ENCODE measurements around the gene CD96. TPM values are rescaled to one million over a fixed set of nuclear protein-coding genes. Genes with fewer than 3 reads are reported as not detected.

The CD96 gene
- total RNA-seq, 3 donors from 2014 or later = 4.1 to 6.6 (median 5.4) TPM

- Histone ChIP-seq H3K4me3 (no peak overlapping the region), H3K4me1 (ENCODE audit: low read depth) (no peaks in the 10 kb centered on the region), H3K9me3 (no peaks in the 10 kb centered on the region), H3K36me3 (ENCODE audit: low read depth) (no peaks in the 10 kb centered on the region)
- no peak for ATAC-seq
- TF ChIP-seq CTCF (IDR thresholded peaks at IDR 0.05) = no peak
- no peak for DNase-seq
- intact Hi-C loops (cut with DNase I, micrococcal nuclease) = no loop called here
Observed at GRCh38 chr3:111598552-111598951, 56.6 kb downstream of the CD96 start.

DNA sequence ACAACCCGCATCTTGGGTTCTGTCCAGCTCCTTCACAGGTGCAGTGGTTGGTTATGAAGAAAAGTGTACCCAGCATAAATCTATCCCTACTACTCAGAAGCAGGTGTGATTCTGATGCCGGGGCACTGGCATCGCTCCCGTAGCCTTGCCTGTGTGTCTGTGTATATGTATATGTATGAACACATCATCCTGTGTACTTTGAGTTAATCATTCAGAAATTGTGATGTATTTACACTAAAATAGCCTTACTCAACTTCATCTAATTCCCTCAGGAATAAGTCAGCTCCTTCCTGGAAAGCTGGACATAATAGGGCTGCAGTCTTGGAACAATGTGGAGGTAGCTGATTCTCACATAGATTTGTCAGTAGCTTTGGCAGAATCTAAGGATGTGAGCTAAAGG is 59.8 kb downstream of the CD96 start:
- no peak for DNase-seq
- Histone ChIP-seq H3K4me1 (ENCODE audit: low read depth) (no peaks in the 10 kb centered on the region), H3K4me3 (no peak overlapping the region), H3K9me3 (no peaks in the 10 kb centered on the region), H3K36me3 (ENCODE audit: low read depth) (no peaks in the 10 kb centered on the region)
- intact Hi-C loops (cut with DNase I, micrococcal nuclease) = no loop called here
- no peak for ATAC-seq
- TF ChIP-seq CTCF (IDR thresholded peaks at IDR 0.05) = no peak

GRCh38 chr3:111603679-111604078 is 61.7 kb downstream of the CD96 start:
- no peak for TF ChIP-seq CTCF (IDR thresholded peaks at IDR 0.05)
- no peaks in the 10 kb centered on the region for H3K9me3 ChIP-seq
- intact Hi-C loops (cut with DNase I, micrococcal nuclease) = no loop called here
- no peaks in the 10 kb centered on the region for H3K4me1 ChIP-seq (ENCODE audit: low read depth)
- no peaks in the 10 kb centered on the region for H3K36me3 ChIP-seq (ENCODE audit: low read depth)
- no peak overlapping the region for H3K4me3 ChIP-seq
- ATAC-seq (no peak), DNase-seq (no peak)

- ATAC-seq (no peak), DNase-seq (no peak)
- Histone ChIP-seq H3K4me3 (no peak overlapping the region), H3K36me3 (ENCODE audit: low read depth) (no peaks in the 10 kb centered on the region), H3K9me3 (no peaks in the 10 kb centered on the region), H3K4me1 (ENCODE audit: low read depth) (no peaks in the 10 kb centered on the region)
- TF ChIP-seq CTCF (IDR thresholded peaks at IDR 0.05) = no peak
- intact Hi-C loops (cut with DNase I, micrococcal nuclease) = no loop called here
Observed at GRCh38 chr3:111604119-111604518, 62.1 kb downstream of the CD96 start.

DNA sequence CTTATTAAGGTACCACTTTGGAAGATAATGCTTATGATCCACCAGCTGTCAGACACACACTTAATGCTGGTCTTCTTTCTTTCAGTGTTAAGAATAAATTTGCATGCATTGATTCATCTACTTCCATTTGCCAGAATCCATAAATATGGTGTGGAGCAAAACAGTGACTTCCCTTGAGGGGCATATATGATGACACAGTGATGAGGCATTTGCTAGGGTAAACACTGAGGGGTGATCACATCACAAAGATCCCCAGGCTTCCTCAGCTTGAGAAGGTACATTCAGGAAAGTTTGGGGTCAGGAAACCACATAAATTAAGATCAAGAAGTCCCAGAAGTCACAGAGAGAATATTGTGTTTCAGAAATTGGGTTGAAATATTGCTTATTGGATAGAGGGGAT is 63.0 kb downstream of the CD96 start:
- H3K4me3 ChIP-seq = no peak overlapping the region
- TF ChIP-seq CTCF (IDR thresholded peaks at IDR 0.05) = no peak
- no peak for ATAC-seq
- no peaks in the 10 kb centered on the region for H3K4me1 ChIP-seq (ENCODE audit: low read depth)
- intact Hi-C loops (cut with DNase I, micrococcal nuclease) = no loop called here
- H3K36me3 ChIP-seq (ENCODE audit: low read depth) = no peaks in the 10 kb centered on the region
- DNase-seq = no peak
- no peaks in the 10 kb centered on the region for H3K9me3 ChIP-seq

DNA sequence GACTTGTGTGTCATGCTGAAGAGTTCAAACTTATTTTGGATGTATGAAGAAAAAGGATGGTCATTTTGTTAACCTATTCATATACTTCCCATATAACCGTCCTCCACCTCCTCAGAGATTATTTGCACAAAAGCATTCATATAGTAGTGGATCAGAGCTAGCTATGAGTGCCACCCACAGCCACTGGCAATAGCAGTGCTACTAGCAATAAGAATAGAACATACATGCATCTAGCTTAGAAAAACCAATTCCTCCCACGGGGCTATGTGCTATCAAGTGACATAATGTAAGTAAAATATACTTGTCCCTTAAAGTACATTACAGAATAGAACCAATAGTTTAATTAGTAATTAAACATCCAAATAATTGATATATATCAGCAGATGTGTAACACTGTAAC is 63.5 kb downstream of the CD96 start:
- H3K9me3 ChIP-seq = no peaks in the 10 kb centered on the region
- TF ChIP-seq CTCF (IDR thresholded peaks at IDR 0.05) = no peak
- ATAC-seq = no peak
- no peaks in the 10 kb centered on the region for H3K4me1 ChIP-seq (ENCODE audit: low read depth)
- no peak overlapping the region for H3K4me3 ChIP-seq
- intact Hi-C loops (cut with DNase I, micrococcal nuclease) = no loop called here
- DNase-seq = no peak
- H3K36me3 ChIP-seq (ENCODE audit: low read depth) = no peaks in the 10 kb centered on the region
